Measurements from ENCODE around the gene CCL2. TPM values are rescaled to one million over a fixed set of nuclear protein-coding genes. Genes with fewer than 3 reads are reported as not detected.

CCL2 gene
- total and polyA plus RNA-seq, 2 of the 8 experiments (the other 6 are each of a cell fraction or from before 2014, with no cell fraction given) = 3.0 to 3.7 TPM

DNA sequence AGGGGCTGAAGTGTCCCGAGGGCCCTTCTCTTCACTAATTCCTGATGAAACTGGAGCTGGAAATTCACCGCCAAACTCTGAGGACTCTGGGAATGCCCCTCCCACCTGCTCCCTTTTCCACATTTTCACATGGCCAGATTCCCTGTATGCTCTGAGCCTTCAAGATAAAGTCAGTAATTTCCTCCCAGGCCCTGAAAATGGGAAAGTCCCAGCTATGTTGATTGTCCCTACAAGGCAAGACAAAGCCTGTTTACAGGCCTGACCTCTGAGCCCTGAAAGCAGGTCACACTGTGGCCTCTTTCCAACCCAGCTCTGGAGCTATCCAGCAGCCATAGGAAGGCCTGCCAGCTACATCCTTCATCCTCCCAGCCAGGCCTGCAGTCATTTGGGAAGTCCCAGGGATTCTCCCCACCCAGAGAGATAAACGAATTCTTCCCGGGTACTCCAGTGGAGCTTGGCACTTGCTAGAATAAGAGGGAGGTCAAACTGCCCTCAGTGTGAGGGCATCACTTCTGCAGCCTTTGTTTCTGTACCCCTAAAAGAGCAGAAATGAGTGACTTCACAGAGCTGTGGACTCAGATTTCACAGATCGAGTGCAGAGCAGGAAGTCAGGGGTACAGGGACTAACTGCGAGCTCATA, 19.6 kb upstream of the CCL2 start:
- Histone ChIP-seq H3K79me2 (ENCODE audit: control insufficient read depth in 1 of 2, insufficient read depth in 2 of 2, low read length in 2 of 2) (no peaks in the 10 kb centered on the region), H4K5ac (ENCODE audit: insufficient read length, low read depth, low read length) (no peak overlapping the region), H3K4me2 (ENCODE audit: insufficient read depth in 1 of 2, low read depth in 2 of 2, low read length in 2 of 2) (no peak overlapping the region), H3K56ac (replicated peaks; ENCODE audit: insufficient read length, low read depth, low read length) (no peak overlapping the region), H3K23ac (ENCODE audit: insufficient read length) (no peak overlapping the region), H2BK15ac (ENCODE audit: low read length) (no peak overlapping the region), H3K18ac (ENCODE audit: extremely low read depth, low read length) (no peak overlapping the region), H3K4me3 (ENCODE audit: extremely low read depth in 1 of 4, insufficient read depth in 2 of 4, low read depth in 3 of 4, low read length in 4 of 4) (no peak overlapping the region), H3K27ac (ENCODE audit: low read depth, low read length) (no peak overlapping the region), H4K20me1 (replicated peaks in 1 of 2; ENCODE audit: control insufficient read depth in 1 of 2, insufficient read depth in 2 of 2, low read length in 2 of 2) (no peaks in the 10 kb centered on the region), H3K36me3 (ENCODE audit: control insufficient read depth in 2 of 4, insufficient read depth in 4 of 4, low read length in 3 of 4) (no peaks in the 10 kb centered on the region), H2AFZ (ENCODE audit: low read length) (peak overlapping the region; percentile 58), H2BK20ac (ENCODE audit: low read length) (no peak overlapping the region), H3K14ac (ENCODE audit: insufficient read length) (no peak overlapping the region), H3K27me3 (replicated peaks in 1 of 4; ENCODE audit: control insufficient read depth in 3 of 4, extremely low read depth in 1 of 4, insufficient read depth in 3 of 4, low read length in 3 of 4) (no peaks in the 10 kb centered on the region), H3K9ac (replicated peaks in 1 of 4; ENCODE audit: extremely low read depth in 1 of 4, low read depth in 3 of 4, low read length in 3 of 4) (no peak overlapping the region), H3K23me2 (ENCODE audit: low read depth, low read length) (no peaks in the 10 kb centered on the region), H2BK120ac (replicated peaks; ENCODE audit: low read depth, low read length) (no peak overlapping the region), H2AK5ac (ENCODE audit: low read depth, low read length) (no peak overlapping the region), H4K91ac (replicated peaks; ENCODE audit: insufficient read length, low read length) (no peak overlapping the region), H3K4me1 (replicated peaks in 1 of 4; ENCODE audit: control insufficient read depth in 3 of 4, insufficient read depth in 4 of 4, low read length in 3 of 4) (peaks cover 0 to 2% (median 0%) of the 10 kb centered on the region in 4 experiments; a peak in 1 of 7 replicates), H2BK5ac (ENCODE audit: low read depth, low read length) (no peak overlapping the region), H3K9me3 (ENCODE audit: insufficient read depth in 2 of 2, low read depth in 1 of 2, low read length in 1 of 2) (no peaks in the 10 kb centered on the region), H3K79me1 (ENCODE audit: low read depth, low read length) (no peaks in the 10 kb centered on the region), H3K4ac (replicated peaks; ENCODE audit: insufficient read length, low read depth, low read length) (no peak overlapping the region), H4K8ac (ENCODE audit: extremely low read depth, insufficient read depth, low read length) (no peak overlapping the region), H2BK12ac (ENCODE audit: low read depth, low read length) (no peak overlapping the region)
- ChIA-PET CTCF (ENCODE audit: partially characterized antibody) (interaction anchor here (0.8 to 3.1 kb wide), 5 partner anchors 21 to 523 kb away, joined by 3 to 22 read pairs (median 7); partner anchors contain the start of gene CCL2), POLR2A (ENCODE audit: partially characterized antibody) (no interaction called here)
- DNase-seq (ENCODE audit: low read depth in 1 of 2, low spot score in 2 of 2) (no peak), FAIRE-seq (no peak)
- 87% methylated on average over 4 of the region's 6 CpGs; no CpG with 5 or more reads in 1 of the 2 experiments for WGBS, 2 experiments (ENCODE audit: extremely low coverage in 1 of 2, insufficient coverage in 1 of 2, insufficient read length in 1 of 2, insufficient replicate concordance in 2 of 2, low coverage in 1 of 2, low lambda C conversion rate in 2 of 2, missing lambda C conversion rate in 1 of 2)
- TF ChIP-seq JUN (IDR thresholded peaks at IDR 0.05; ENCODE audit: low read depth, low read length) (no peak), CBX5 (IDR thresholded peaks at IDR 0.05; ENCODE audit: low read depth, low read length) (no peak), NRF1 (IDR thresholded peaks at IDR 0.05; ENCODE audit: low read depth, low read length) (no peak), ASH2L (IDR thresholded peaks at IDR 0.05; ENCODE audit: low read length) (no peak), BRCA1 (IDR thresholded peaks at IDR 0.05; ENCODE audit: low read depth, low read length) (no peak), JUND (IDR thresholded peaks at IDR 0.05; ENCODE audit: low read length) (no peak), EP300 (IDR thresholded peaks at IDR 0.05; ENCODE audit: borderline replicate concordance in 1 of 2, low read depth in 2 of 2, low read length in 2 of 2) (no peak), MAFK (IDR thresholded peaks at IDR 0.05; ENCODE audit: low read depth, low read length) (no peak), RXRA (IDR thresholded peaks at IDR 0.05; ENCODE audit: insufficient read depth, low read depth, low read length) (no peak), POLR2A (IDR thresholded peaks at IDR 0.05; ENCODE audit: control extremely low read depth in 1 of 2, low read depth in 2 of 2, low read length in 2 of 2) (no peak), TAF7 (optimal IDR thresholded peaks at IDR 0.05; ENCODE audit: borderline replicate concordance, low read depth, low read length) (no peak), CHD2 (IDR thresholded peaks at IDR 0.05; ENCODE audit: low read length) (no peak)
